ENCODE measurements around the gene MAPK1. TPM values are rescaled to one million over a fixed set of nuclear protein-coding genes. Genes with fewer than 3 reads are reported as not detected.

MAPK1 gene
- total RNA-seq, 4 donors from 2014 or later: 29.0 to 46.8 (median 35.1) TPM

DNA sequence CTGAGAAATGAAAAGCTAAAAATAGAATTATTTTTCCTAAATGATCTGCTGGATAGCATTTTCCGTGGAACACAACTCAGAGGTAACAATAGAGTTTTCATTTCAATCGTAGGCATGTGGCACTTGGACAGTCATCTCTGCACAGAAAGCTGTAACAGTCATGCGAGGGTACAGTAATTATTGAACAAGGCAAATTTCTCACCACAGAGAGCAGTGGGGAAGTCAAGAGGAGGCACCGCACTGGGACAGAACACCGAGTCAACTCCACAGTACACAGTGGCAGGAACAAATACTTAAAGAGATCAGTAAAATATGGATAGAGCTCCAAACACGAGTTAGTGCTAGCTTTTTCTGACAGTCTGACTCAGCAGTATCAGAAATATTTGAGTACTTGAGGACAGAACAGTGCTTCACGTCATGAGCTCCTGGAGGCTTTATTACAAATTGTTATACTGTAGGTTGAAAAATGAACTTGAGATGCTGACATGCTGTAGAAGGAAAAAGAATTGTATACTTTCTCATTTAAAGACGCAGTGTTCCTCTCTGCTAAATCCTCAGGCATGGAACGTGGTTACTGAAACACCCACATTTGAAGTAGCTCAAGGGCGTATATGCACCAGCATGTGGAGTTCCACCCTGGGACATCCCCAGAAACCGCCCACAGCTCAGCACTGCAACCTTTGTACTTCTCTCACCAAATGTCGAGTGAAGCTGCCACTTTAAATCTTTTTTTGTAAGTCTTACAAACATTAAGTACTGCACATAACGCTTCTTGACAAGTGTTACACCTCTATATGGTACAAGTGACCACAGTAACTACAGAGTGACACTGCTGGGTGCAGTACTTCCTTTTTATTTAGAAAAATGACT, 104.5 kb downstream of the MAPK1 start:
- no peak for DNase-seq (ENCODE audit: low spot score)
- ATAC-seq (ENCODE audit: low FRiP score): no peak
- TF ChIP-seq CTCF (IDR thresholded peaks at IDR 0.05): no peak

DNA sequence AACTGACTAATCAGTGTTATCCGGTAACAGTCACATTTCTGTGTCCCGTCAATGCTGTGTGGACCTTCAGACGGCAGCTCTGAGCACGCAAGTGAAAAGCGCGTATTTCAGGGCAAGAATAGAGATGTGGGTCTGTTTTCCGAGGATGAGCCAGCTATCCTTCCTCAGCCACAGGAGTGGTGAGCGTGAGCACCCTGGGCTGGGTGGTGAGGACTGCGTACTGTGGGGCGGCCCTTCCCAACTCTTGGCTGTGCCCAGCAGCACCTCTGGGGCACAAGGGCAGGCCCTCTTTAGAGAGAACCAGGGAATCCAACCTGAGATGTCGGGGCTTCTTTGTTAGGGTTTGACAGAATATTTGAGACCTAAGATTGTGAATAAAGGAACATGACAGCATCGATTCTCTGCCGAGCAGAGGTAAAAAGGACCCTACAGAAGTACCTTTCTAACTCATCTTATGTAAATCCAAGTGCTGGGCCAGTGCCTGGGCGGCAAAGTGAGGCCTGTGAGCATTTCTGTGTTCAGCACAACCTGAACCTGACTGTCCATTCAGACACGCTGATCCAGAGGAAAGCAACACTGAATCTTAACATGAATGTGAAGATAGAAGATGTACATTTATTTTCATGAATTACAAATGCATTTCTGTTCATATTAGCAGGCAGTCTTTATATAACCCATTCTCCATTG, 105.3 kb downstream of the MAPK1 start:
- DNase-seq (ENCODE audit: low spot score) (no peak), ATAC-seq (ENCODE audit: low FRiP score) (no peak)
- no peak for TF ChIP-seq CTCF (IDR thresholded peaks at IDR 0.05)

DNA sequence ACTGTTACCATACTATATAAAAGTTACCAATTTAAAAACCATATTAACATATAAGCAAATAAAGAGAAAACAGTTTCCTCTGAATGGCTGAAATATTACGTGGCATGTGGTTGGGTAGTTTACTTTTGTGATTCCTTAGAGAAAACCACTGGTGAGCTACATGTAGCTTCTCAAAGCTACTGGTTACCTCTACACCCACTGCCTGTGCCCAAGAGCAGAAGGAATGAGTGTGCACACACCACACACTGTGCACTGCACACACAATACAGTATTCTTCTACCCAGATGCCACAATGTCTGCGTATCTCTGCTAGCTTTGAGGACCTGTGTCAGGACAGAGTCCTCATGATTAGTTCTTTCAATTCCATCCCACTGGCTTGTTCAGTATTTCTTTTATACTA, 106.4 kb downstream of the MAPK1 start:
- no peak for TF ChIP-seq CTCF (IDR thresholded peaks at IDR 0.05)
- ATAC-seq (ENCODE audit: low FRiP score) (no peak), DNase-seq (ENCODE audit: low spot score) (no peak)

- DNase-seq (ENCODE audit: low spot score) (no peak), ATAC-seq (ENCODE audit: low FRiP score) (no peak)
- TF ChIP-seq CTCF (IDR thresholded peaks at IDR 0.05): no peak
Observed at GRCh38 chr22:21760640-21761039, 106.8 kb downstream of the MAPK1 start.

DNA sequence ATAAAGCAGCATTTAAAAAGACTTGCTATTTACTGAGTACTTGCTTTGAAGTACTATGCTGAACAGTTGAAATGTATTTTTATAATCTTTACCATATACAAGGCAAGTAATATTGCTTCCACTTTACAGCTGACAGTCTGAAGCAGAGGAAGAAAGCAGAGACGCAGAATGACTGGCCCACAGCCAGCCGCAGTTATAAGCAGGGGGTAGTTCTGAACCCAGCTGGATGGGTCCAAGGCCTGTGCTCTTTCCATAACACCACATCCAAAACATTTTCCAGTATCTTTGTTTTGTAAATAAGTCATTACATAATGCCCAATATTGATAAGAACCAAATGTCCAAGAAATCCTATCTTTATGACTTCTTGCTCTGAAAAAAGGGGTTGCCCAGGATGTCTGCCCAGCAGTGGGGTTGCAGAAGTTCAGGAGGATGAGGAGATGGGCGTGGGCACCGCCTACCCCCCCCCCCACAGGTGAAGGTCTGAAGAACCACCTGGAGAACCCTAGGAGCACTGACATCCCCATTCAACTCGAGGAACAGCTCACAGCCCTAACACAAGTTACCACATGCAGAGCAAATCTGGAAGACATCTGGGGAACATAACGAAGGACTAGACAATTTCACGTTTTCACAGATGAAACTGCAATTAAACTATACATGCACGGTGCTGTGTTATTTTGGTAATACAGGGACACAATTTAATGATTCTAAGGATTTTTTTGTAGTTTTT, 107.6 kb downstream of the MAPK1 start:
- no peak for TF ChIP-seq CTCF (IDR thresholded peaks at IDR 0.05)
- ATAC-seq (ENCODE audit: low FRiP score) (no peak), DNase-seq (ENCODE audit: low spot score) (no peak)

- DNase-seq (ENCODE audit: low spot score) (no peak), ATAC-seq (ENCODE audit: low FRiP score) (no peak)
- TF ChIP-seq CTCF (IDR thresholded peaks at IDR 0.05): no peak
Observed at GRCh38 chr22:21759093-21759492, 108.4 kb downstream of the MAPK1 start.

Data from omental fat pad (tissue), 4 donors.